H1 (cell line): Measurements from ENCODE around the gene CRNKL1. TPM values are rescaled to one million over a fixed set of nuclear protein-coding genes. Genes with fewer than 3 reads are reported as not detected.

Experiments
- ATF3 ChIP-seq: IDR thresholded peaks from 2 replicates; pipeline ENCODE4 v1.6.1; 2011; ENCODE audit warnings: low read depth, mild to moderate bottlenecking, low read length; ENCODE audit not compliant: insufficient read depth
- EGR1 ChIP-seq: IDR thresholded peaks from 2 replicates; pipeline ENCODE4 v1.6.1; 2011; ENCODE audit warnings: low read depth, low read length, borderline replicate concordance
- HDAC6 ChIP-seq: IDR thresholded peaks from one replicate; pipeline ENCODE4 v1.7.1; 2012; ENCODE audit warnings: low read depth, mild to moderate bottlenecking, inconsistent platforms, low read length, moderate library complexity
- POU5F1 ChIP-seq: IDR thresholded peaks from 2 replicates; pipeline ENCODE4 v1.6.1; 2011; ENCODE audit warnings: low read depth, mild to moderate bottlenecking, low read length, moderate library complexity
- RBBP5 ChIP-seq: IDR thresholded peaks from 2 replicates; pipeline ENCODE4 v1.7.1; 2012; ENCODE audit warnings: low read depth, mild to moderate bottlenecking, inconsistent platforms, low read length, moderate library complexity, borderline replicate concordance
- polyA plus RNA-seq, 7 experiments: library from polyadenylated mRNA; depleted of rRNA in 3 of 7; stranded (reverse) in 5 of 7; unstranded in 2 of 7; fragments of >200 nt in 5 of 7; fragments of 200-250 nt in 2 of 7; gene quantifications; 1 replicate in 5 of 7; 2 replicates in 1 of 7; 4 replicates in 1 of 7; pipeline versions ENCODE4 v1.2.1 to v1.2.3, GENCODE V29; 2011 to 2013; ENCODE audit warnings: missing spikeins in 2 of 7, mixed read lengths in 2 of 7
- total RNA-seq: library from RNA; stranded (reverse); fragmentation: NEBNext Ultra II Directional; extraction: Animal tissue kit (Norgen Biotek cat#: 25700); gene quantifications from 2 replicates; pipeline ENCODE4 v1.2.1, GENCODE V29; 2021

Gene CRNKL1
- total and polyA plus RNA-seq, 2 of the 8 experiments (the other 6 are each of a cell fraction or from before 2014, with no cell fraction given): 4.0 to 26.5 TPM

- no peak for TF ChIP-seq HDAC6
- no peak for TF ChIP-seq ATF3
- TF ChIP-seq EGR1: no peak
- no peak for TF ChIP-seq RBBP5
- TF ChIP-seq POU5F1: no peak
Measured at GRCh38 chr20:20010639-20011500, 41.4 kb downstream of the CRNKL1 start (continued).
